HG03280 (cell line): ENCODE results near the gene PCGF3.
"Not testable (repeated sequence)": the region's sequence is repeated elsewhere in the genome, so short reads cannot be mapped to it uniquely, and the experiment has no call there.

ENCODE experiments used
- ATAC-seq: cut with Tn5 transposase; IDR thresholded peaks from one replicate; pipeline ENCODE4 v1.9.1; 2021; ENCODE audit warnings: mild to moderate bottlenecking, moderate library complexity; ENCODE audit not compliant: unreplicated experiment

The PCGF3 gene

DNA sequence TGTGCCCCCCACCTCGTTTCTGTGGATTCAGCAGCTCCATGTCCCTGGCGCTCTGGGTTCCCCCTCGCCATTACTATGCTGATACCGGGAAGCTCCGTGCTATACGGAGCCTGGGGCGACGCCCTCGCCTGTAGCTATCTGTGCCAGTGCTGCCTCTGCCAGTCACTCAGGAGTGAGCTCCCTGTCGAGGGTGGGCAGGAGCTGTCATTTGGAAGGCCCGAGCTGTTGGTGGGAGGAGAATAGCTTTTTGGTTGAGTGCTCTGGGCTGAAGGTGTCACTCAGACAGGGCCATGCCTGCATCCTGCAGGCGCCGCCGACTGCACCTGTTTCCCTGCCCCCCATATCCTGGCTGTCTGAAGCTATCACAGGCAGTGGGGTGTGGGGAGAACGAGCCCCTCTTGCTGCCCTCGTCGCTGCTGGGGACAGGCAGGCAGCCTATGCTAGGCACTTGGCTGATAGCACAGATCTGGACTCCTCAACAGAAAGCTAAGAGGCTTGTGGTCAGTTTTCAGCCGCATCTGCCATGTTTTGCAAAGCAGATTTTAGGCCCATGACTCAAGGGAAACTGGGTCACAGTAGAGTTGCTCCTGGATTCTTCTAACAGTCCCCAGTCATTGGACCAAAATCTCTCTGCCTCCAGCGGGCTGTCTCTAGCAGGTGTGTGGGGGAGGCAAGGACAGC lies 88.4 kb downstream of the PCGF3 start:
- peak; percentile 42 for ATAC-seq

- ATAC-seq = no peak
Measured at GRCh38 chr4:794900-795725, 89.5 kb downstream of the PCGF3 start.

- no peak for ATAC-seq
Measured at GRCh38 chr4:795726-796119, 90.1 kb downstream of the PCGF3 start.

GRCh38 chr4:796206-796605 lies 90.6 kb downstream of the PCGF3 start:
- ATAC-seq = no peak

DNA sequence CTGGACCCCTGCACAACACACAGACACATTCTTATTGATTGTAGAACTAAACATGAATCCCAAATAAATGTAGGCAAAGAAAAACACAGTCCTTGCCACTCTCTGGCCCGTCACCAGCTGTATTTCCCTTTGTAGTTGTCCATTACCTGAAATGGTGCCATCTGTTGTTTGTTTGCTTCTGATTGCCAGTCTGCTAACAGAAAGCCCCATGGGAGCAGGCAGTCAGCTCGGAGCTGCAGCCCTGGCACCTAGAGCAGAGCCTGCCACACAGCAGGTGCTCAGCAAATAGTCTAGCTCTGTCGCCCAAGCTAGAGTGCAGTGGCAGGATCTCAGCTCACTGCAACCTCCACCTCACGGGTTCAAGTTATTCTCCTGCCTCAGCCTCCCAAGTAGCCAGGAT lies 91.4 kb downstream of the PCGF3 start:
- ATAC-seq = no peak

DNA sequence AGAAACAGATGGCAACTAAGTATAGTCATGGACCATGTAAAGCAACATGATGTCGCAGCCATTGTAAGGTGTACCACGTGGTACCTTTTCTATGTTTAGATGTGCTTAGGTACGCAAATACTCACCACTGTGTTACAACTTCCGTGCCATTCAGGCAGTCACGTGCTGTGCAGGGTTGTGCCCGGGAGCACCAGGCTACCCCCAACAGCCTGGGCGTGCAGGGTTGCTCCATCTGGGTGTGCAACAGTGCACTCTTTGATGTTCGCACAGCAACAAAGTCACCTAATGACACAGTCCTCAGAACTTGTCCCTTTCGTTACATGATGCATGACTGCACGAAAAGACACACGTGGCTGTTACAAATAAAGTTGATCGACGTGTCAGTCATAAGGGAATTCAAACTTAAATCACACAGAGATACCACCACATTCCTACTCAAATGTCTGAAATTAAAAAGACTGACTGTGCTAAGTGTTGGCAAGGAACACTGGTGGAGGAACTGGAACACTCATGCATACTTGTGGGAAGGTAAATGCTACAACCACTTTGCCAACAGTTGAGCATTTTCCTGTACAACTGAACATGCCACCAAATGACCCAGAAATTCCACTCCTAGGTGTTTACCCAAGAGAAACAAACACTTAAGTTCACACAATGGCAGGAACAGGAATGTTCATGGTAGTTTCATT lies 95.9 kb downstream of the PCGF3 start:
- no peak for ATAC-seq

DNA sequence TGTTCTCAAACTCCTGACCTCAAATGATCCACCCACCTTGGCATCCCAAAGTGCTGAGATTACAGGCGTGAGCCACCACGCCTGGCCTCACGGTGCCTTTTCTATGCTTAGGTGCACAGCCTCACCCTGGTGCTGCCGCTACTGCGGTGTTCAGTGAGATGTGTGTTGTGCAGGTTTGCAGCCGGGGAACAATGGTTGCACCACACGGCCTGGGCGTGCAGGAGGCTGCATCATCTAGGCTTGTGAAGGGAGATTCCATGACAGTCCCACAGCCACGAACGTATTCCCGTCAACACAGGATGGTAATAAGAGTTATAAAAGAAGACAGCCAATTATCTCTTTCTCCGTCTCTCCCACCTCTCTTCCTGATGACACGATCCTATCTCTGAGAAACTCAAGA lies 98.3 kb downstream of the PCGF3 start:
- ATAC-seq = no peak

GRCh38 chr4:804804-805203 lies 99.2 kb downstream of the PCGF3 start:
- ATAC-seq = no peak

DNA sequence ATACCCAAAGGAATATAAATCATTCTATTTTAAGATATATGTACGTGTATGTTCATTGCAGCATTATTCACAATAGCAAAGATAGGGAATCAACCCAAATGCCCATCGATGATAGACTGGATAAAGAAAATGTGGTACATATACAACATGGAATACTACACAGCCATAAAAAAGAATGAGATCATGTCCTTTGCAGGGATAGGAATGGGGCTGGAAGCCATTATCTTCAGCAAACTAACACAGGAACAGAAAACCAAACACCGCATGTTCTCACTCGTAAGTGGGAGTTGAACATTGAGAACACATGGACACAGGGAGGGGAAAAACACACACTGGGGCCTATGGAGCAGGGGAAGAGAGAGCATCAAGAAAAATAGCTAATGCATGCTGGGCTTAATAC lies 101.3 kb downstream of the PCGF3 start:
- not testable (repeated sequence) for ATAC-seq

- ATAC-seq = no peak
Measured at GRCh38 chr4:807792-808191, 102.2 kb downstream of the PCGF3 start.

GRCh38 chr4:808860-809570 lies 103.4 kb downstream of the PCGF3 start:
- ATAC-seq = no peak

DNA sequence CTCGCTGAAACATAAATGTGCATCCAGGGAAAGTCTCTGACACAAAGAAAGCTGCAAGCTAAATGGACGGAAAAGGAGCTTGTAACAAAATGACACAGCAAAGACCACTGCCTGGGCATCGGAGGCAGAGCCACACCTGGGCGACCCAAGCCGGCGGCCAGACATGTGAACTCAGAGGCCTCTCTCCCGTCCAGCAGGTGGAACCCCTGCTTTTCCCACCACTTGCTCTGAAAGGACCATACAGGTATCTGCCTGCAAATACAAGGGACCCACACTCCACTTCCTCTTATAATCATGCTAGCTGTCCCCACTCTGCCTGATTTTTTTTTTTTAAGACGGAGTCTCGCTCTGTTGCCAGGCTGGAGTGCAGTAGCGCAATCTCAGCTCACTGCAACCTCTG lies 108.3 kb downstream of the PCGF3 start:
- ATAC-seq = no peak

DNA sequence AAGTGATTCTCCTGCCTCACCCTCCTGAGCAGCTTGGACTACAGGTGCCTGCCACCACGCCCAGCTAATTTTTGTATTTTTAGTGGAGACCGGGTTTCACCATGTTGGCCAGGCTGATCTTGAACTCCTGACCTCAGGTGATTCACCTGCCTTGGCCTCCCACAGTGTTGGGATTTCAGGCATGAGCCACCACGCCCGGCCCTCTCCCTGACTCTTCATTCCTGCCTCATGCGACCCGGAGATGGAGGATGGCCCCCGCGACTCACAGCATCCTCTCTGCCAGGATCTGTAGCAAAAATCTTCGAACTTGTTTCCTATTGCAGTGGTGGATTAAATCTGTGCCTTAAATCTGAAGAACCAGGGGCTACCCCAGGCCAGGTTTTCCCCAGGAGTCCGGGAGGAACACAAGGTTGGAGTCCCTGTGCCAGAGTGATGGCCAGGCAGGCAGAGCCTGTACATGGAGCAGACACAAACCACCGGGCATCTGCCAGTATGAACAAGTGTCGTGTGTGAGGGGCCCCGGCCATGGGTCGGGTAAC lies 108.7 kb downstream of the PCGF3 start:
- no peak for ATAC-seq

DNA sequence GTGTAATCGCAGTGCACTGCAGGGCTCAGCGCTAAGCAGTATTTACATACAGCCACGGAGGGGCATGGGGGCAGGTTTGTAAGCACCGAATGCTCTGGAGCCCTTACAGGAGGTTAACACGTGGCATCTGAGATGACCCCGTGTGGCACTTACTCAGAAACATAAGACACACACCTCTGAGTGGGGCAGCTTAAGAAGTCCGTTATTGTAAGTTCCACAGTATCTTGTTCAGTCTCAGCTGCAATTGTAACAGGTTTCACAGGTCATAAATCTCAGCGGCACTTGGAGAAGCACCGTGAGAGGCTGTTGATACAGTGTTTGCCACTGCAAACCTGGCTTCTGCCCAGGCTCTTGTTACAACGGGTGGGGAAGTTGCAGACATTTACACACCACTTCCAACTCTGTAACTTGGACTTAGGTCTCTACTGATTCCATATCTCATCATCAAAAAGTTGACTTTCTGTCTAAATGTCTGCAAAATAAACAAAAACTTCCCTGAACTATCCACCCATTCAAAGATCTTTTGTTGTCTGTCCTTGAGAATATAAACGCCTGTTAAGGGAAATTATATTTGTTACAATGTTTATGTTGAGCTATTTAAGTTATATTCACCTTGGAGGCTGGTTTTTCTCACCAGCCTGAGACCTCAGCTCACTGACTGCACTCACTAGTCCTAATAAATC lies 110.0 kb downstream of the PCGF3 start:
- ATAC-seq = no peak

GRCh38 chr4:818106-818921 lies 112.7 kb downstream of the PCGF3 start:
- ATAC-seq = no peak

GRCh38 chr4:819401-820229 lies 114.0 kb downstream of the PCGF3 start:
- no peak for ATAC-seq
